Muscle of leg (tissue), 11 donors: ENCODE measurements around the gene GLIS2. TPM values are rescaled to one million over a fixed set of nuclear protein-coding genes. Genes with fewer than 3 reads are reported as not detected.

Source experiments
- DNase-seq: peaks from one replicate; pipeline ENCODE4 v3.0.0; 2013
- H3K27ac ChIP-seq: one replicate; pipeline ENCODE4 v1.5.1; 2013; ENCODE audit warnings: mild to moderate bottlenecking, low read length, control low read depth
- H3K27me3 ChIP-seq: one replicate; pipeline ENCODE4 v1.6.1; 2013; ENCODE audit warnings: low read length; ENCODE audit not compliant: control insufficient read depth, insufficient read depth
- H3K36me3 ChIP-seq: one replicate; pipeline ENCODE4 v1.6.1; 2013; ENCODE audit warnings: low read length; ENCODE audit not compliant: control insufficient read depth, insufficient read depth
- H3K4me1 ChIP-seq: one replicate; pipeline ENCODE4 v1.6.1; 2013; ENCODE audit warnings: low read length; ENCODE audit not compliant: control insufficient read depth, insufficient read depth
- H3K4me3 ChIP-seq: one replicate; pipeline ENCODE4 v1.5.1; 2013; ENCODE audit warnings: low read length, control low read depth
- H3K9me3 ChIP-seq: replicated peaks from 2 replicates; pipeline ENCODE4 v1.6.1; 2013; ENCODE audit warnings: low read depth, low read length; ENCODE audit not compliant: control insufficient read depth
- WGBS: methylation state at CpG from one replicate; pipeline ENCODE4 v1.1.5; 2013; ENCODE audit warnings: missing lambda C conversion rate; ENCODE audit not compliant: insufficient coverage; 5-methylcytosine and 5-hydroxymethylcytosine counted together
- polyA plus RNA-seq, 8 donors: library from polyadenylated mRNA; unstranded; fragments of 120-200 nt; gene quantifications; one replicate each; pipeline versions ENCODE4 v1.2.1 to v1.2.3, GENCODE V29; 2013; ENCODE audit warnings: inconsistent platforms in 1 of 8, low replicate concordance in 1 of 8; ENCODE audit not compliant: insufficient read length in 8 of 8, insufficient read depth in 1 of 8
- total RNA-seq: library from RNA; stranded (reverse); fragments of 120-200 nt; gene quantifications from one replicate; pipeline ENCODE4 v1.2.4, GENCODE V29; 2013

Gene GLIS2
- total and polyA plus RNA-seq, 9 donors: 6.5 to 30.1 (median 25.5) TPM

DNA sequence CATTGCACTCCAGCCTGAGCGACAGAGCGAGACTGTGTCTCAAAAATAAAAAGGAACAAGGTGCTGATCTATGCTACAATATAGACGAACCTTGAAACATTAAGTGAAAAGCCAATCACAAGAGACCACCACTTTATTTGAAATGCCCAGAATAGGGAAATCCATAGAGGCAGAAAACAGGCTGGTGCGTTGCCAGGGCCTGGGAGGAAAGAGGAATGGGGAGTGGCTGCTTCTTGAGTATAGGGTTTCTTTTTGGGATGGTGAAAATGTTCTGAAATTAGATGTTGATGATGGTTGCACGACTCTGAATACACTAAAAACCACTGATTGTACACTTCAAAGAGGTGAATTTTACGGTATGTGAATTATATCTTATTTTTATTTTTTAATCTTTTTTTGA is 20.3 kb upstream of the GLIS2 start:
- Histone ChIP-seq H3K36me3 (no peaks in the 10 kb centered on the region), H3K27me3 (no peaks in the 10 kb centered on the region), H3K27ac (peak overlapping the region; percentile 47), H3K9me3 (no peaks in the 10 kb centered on the region), H3K4me3 (no peak overlapping the region), H3K4me1 (peaks cover 60% of the 10 kb centered on the region)
- WGBS: no CpG with 5 or more reads among the region's 6 CpGs
- DNase-seq: no peak

- Histone ChIP-seq H3K4me1 (peaks cover 55% of the 10 kb centered on the region), H3K9me3 (no peaks in the 10 kb centered on the region), H3K27me3 (no peaks in the 10 kb centered on the region), H3K4me3 (no peak overlapping the region), H3K36me3 (peaks cover 3% of the 10 kb centered on the region), H3K27ac (no peak overlapping the region)
- no peak for DNase-seq
- 67% methylated on average over 2 of the region's 6 CpGs for WGBS
Measured at GRCh38 chr16:4297480-4297879, 18.4 kb upstream of the GLIS2 start.

- peak; percentile 80 for DNase-seq
- no peaks in the 10 kb centered on the region for H3K9me3 ChIP-seq
- peaks cover 3% of the 10 kb centered on the region for H3K36me3 ChIP-seq
- H3K27me3 ChIP-seq: no peaks in the 10 kb centered on the region
- WGBS: 12% methylated on average over 11 of the region's 15 CpGs
- no peak overlapping the region for H3K4me3 ChIP-seq
- H3K4me1 ChIP-seq: peaks cover 47% of the 10 kb centered on the region
- peak overlapping the region; percentile 81 for H3K27ac ChIP-seq
Measured at GRCh38 chr16:4298761-4299522, 16.9 kb upstream of the GLIS2 start.

DNA sequence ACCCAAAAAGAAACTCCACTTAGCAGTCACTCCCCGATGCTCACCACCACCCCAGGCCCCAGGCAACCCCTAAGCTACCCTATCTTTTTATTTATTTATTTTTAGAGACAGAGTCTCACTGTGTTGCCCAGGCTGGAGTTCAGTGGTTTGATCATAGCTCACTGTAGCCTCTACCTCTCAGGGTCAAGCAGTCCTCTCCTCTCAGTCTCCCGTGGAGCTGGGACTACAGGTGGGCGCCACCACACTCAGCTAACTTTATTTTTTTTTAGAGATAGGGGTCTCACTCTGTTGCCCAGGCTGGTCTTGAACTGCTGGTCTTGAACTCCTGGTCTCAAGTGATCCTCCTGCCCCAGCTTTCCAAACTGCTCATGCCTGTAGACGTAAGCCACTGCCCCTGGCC is 14.7 kb upstream of the GLIS2 start:
- Histone ChIP-seq H3K36me3 (peaks cover 3% of the 10 kb centered on the region), H3K4me1 (peaks cover 41% of the 10 kb centered on the region), H3K27ac (no peak overlapping the region), H3K27me3 (no peaks in the 10 kb centered on the region), H3K9me3 (no peaks in the 10 kb centered on the region), H3K4me3 (no peak overlapping the region)
- WGBS: no CpG with 5 or more reads among the region's 4 CpGs
- DNase-seq: no peak

DNA sequence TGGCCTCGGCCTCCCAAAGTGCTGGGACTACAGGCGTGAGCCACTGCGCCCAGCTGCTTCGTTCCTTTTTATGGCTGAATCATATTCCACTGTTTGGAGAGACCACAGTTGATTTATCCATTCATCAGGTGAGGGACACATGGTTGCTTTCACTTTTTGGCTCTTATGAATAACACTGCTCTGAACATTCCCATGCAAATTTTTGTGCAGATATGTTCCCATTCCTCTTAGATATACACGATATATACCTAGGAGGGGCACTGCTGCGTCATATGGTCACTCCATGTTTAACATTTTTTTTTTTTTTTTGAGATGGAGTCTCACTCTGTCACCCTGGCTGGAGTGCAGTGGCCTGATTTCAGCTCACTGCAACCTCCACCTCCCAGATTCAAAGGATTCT is 13.9 kb upstream of the GLIS2 start:
- no peak overlapping the region for H3K27ac ChIP-seq
- H3K27me3 ChIP-seq: no peaks in the 10 kb centered on the region
- no peaks in the 10 kb centered on the region for H3K9me3 ChIP-seq
- no peak for DNase-seq
- WGBS: 95% methylated on average over 4 of the region's 6 CpGs
- H3K36me3 ChIP-seq: peaks cover 3% of the 10 kb centered on the region
- peaks cover 47% of the 10 kb centered on the region for H3K4me1 ChIP-seq
- no peak overlapping the region for H3K4me3 ChIP-seq

GRCh38 chr16:4303973-4304372 is 11.9 kb upstream of the GLIS2 start:
- Histone ChIP-seq H3K27me3 (no peaks in the 10 kb centered on the region), H3K9me3 (no peaks in the 10 kb centered on the region), H3K4me1 (peaks cover 38% of the 10 kb centered on the region), H3K36me3 (peaks cover 3% of the 10 kb centered on the region), H3K4me3 (no peak overlapping the region), H3K27ac (peak overlapping the region; percentile 45)
- peak; percentile 73 for DNase-seq
- 56% methylated on average over 13 of the region's 13 CpGs for WGBS

GRCh38 chr16:4306470-4307214 is 9.2 kb upstream of the GLIS2 start:
- no peak for DNase-seq
- H3K27me3 ChIP-seq: no peaks in the 10 kb centered on the region
- 36% methylated on average over 13 of the region's 16 CpGs for WGBS
- H3K27ac ChIP-seq: peak overlapping the region; percentile 91
- H3K4me1 ChIP-seq: peaks cover 30% of the 10 kb centered on the region
- peak overlapping the region; percentile 65 for H3K4me3 ChIP-seq
- no peaks in the 10 kb centered on the region for H3K36me3 ChIP-seq
- H3K9me3 ChIP-seq: no peaks in the 10 kb centered on the region

DNA sequence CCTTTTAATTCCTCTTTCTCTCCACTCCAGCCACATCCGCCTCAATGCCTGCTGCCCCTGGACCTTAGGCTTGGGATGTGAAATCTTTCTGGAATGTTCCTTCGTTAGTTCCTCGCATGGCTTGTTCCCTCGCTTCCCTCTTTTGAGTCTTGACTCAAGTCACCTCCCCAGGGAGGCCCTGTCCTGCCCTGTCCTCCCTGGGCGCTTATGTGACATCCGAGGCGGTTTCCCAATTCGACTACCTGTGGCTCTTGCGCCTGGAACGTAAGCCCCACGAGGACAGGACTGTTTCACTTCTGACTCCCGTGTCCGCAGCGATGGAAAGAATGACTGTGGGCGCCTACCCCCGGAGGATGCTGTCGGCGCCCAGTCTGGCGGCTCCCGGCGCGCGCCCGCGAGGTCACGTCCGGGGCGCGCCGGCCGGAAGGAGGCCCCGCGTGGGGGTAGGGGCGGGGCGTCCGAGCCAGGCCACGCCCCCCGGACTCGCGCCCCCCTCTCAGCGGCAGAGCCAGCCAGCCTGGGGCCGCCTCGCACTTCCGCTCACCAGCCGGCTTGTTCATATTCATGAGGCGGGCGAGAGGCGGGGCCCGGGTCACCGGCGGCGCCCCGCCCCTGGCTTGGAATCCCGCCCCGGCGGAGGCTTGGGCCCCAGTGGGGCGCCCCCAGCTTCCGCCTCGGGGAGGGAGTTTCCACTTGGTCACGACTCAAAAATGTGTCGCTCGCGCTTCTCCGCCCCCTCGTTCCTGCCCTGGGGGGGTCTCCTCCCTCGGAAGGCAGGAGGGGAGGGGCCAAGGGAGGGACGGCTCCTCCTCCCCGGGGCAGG is 8.4 kb upstream of the GLIS2 start:
- Histone ChIP-seq H3K4me1 (peaks cover 30% of the 10 kb centered on the region), H3K27me3 (no peaks in the 10 kb centered on the region), H3K4me3 (peak overlapping the region; percentile 65), H3K9me3 (no peaks in the 10 kb centered on the region), H3K36me3 (no peaks in the 10 kb centered on the region), H3K27ac (peak overlapping the region; percentile 91)
- DNase-seq: peak; percentile 95
- WGBS: 5% methylated on average over 54 of the region's 68 CpGs

GRCh38 chr16:4309102-4309832 is 6.6 kb upstream of the GLIS2 start:
- no peak overlapping the region for H3K27ac ChIP-seq
- no peaks in the 10 kb centered on the region for H3K36me3 ChIP-seq
- no peaks in the 10 kb centered on the region for H3K9me3 ChIP-seq
- no peak overlapping the region for H3K4me3 ChIP-seq
- H3K4me1 ChIP-seq: peaks cover 26% of the 10 kb centered on the region
- 86% methylated on average over 6 of the region's 14 CpGs for WGBS
- DNase-seq: no peak
- H3K27me3 ChIP-seq: peaks cover 8% of the 10 kb centered on the region
